ENCODE measurements around the gene ADD1.

- TF ChIP-seq, protein P1, sequence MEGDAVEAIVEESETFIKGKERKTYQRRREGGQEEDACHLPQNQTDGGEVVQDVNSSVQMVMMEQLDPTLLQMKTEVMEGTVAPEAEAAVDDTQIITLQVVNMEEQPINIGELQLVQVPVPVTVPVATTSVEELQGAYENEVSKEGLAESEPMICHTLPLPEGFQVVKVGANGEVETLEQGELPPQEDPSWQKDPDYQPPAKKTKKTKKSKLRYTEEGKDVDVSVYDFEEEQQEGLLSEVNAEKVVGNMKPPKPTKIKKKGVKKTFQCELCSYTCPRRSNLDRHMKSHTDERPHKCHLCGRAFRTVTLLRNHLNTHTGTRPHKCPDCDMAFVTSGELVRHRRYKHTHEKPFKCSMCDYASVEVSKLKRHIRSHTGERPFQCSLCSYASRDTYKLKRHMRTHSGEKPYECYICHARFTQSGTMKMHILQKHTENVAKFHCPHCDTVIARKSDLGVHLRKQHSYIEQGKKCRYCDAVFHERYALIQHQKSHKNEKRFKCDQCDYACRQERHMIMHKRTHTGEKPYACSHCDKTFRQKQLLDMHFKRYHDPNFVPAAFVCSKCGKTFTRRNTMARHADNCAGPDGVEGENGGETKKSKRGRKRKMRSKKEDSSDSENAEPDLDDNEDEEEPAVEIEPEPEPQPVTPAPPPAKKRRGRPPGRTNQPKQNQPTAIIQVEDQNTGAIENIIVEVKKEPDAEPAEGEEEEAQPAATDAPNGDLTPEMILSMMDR (IDR thresholded peaks at IDR 0.05), result no peak
- no peak for TF ChIP-seq ZFX (IDR thresholded peaks at IDR 0.05; ENCODE audit: borderline replicate concordance)
Observed at GRCh38 chr4:2923668-2924173, 80.1 kb downstream of the ADD1 start.
